GM23248 (cell line): ENCODE measurements around the gene CFTR.

Experiments
- EZH2 ChIP-seq: fragments of 200-600 bp; sonication (generic); IDR thresholded peaks from 2 replicates; pipeline ENCODE4 v1.6.1; 2018; ENCODE audit warnings: antibody characterized with exemption, mild to moderate bottlenecking; ENCODE audit not compliant: insufficient read depth, poor library complexity, severe bottlenecking
- EZH2phosphoT487 ChIP-seq: fragments of 200-600 bp; sonication (generic); IDR thresholded peaks from 2 replicates; pipeline ENCODE4 v1.6.1; 2018; ENCODE audit warnings: antibody characterized with exemption, moderate library complexity, mild to moderate bottlenecking, low read depth; ENCODE audit not compliant: insufficient read depth

DNA sequence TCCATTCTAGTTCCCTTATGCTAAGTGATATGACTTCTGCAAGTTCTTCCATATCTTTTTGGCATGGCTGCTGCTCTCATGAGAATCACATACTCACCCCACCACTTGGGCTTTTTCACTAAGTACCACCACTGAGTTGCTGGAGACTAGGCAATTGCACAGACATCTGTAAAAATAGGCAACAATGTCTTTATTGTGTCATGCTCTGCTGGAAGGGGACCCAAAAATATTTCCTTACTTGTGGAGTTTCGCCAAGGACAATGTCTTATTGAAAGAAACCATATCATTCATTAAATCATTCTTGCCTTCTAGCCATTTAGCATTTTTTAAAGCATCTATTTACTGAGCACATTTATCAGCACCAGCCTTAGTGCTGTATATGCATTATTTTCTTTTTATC is 35.2 kb upstream of the CFTR start:
- TF ChIP-seq EZH2 (no peak), EZH2phosphoT487 (no peak)
